ENCODE data around the gene ARHGDIA.

- TF ChIP-seq CTCF (IDR thresholded peaks at IDR 0.05) (no peak), POLR2A (IDR thresholded peaks at IDR 0.05) (no peak), EP300 (IDR thresholded peaks at IDR 0.05) (no peak)
Measured at GRCh38 chr17:81829858-81830257, 41.3 kb downstream of the ARHGDIA start.
